Measurements from ENCODE around the gene PITHD1.
A peak's percentile ranks its signal among the peaks of the same experiment; 100 is the strongest.
"Not testable (repeated sequence)": the region's sequence is repeated elsewhere in the genome, so short reads cannot be mapped to it uniquely, and the experiment has no call there.

Gene PITHD1

GRCh38 chr1:23772854-23773242 is 5.4 kb upstream of the PITHD1 start:
- no peak for DNase-seq (ENCODE audit: low read depth in 2 of 2, low spot score in 1 of 2)

GRCh38 chr1:23774174-23774880 is 3.9 kb upstream of the PITHD1 start:
- DNase-seq (ENCODE audit: low read depth in 2 of 2, low spot score in 1 of 2): no peak

DNA sequence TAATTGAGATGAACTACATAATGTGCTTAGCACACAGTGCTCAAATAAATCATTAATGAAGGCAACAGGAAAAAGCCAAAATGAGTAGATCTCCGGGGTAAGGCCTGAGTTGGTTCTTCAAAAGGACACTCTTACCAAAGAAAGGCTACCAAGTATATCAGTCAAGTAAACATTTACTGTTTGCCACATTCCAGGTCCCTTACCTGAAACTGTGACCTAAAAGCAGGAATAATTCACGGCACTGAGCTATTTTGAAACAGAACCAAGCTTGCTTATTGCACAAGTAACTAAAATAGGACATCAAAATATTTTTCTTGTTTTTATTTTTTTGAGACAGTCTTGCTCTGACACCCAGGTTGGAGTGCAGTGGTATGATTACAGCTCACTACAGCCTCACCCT is 2.0 kb upstream of the PITHD1 start:
- no peak for DNase-seq (ENCODE audit: low read depth in 2 of 2, low spot score in 1 of 2)

- DNase-seq (ENCODE audit: low read depth in 2 of 2, low spot score in 1 of 2): no peak
These were observed 1.7 kb downstream of the PITHD1 start for GRCh38 chr1:23779826-23780371.

GRCh38 chr1:23783141-23783540 is 4.9 kb downstream of the PITHD1 start:
- not testable (repeated sequence) for DNase-seq (ENCODE audit: low read depth in 2 of 2, low spot score in 1 of 2)

GRCh38 chr1:23784846-23785245 is 6.6 kb downstream of the PITHD1 start:
- DNase-seq (ENCODE audit: low read depth in 2 of 2, low spot score in 1 of 2): no peak

GRCh38 chr1:23787701-23788100 is 9.5 kb downstream of the PITHD1 start:
- DNase-seq (ENCODE audit: low read depth in 2 of 2, low spot score in 1 of 2): no peak

- no peak for DNase-seq (ENCODE audit: low read depth in 2 of 2, low spot score in 1 of 2)
These were observed 10.5 kb downstream of the PITHD1 start for GRCh38 chr1:23788695-23789094.

- peak; percentile 66 to 77 for DNase-seq (ENCODE audit: low read depth in 2 of 2, low spot score in 1 of 2)
These were observed 12.7 kb downstream of the PITHD1 start, which contains the start of gene LYPLA2 for GRCh38 chr1:23790696-23791515. Gene LYPLA2, plus strand, starts transcription at chr1:23791145. Its CDS starts 1,538 bp downstream, at chr1:23792683.

GRCh38 chr1:23791516-23792047 is 13.4 kb downstream of the PITHD1 start:
- DNase-seq (ENCODE audit: low read depth in 2 of 2, low spot score in 1 of 2): no peak

DNA sequence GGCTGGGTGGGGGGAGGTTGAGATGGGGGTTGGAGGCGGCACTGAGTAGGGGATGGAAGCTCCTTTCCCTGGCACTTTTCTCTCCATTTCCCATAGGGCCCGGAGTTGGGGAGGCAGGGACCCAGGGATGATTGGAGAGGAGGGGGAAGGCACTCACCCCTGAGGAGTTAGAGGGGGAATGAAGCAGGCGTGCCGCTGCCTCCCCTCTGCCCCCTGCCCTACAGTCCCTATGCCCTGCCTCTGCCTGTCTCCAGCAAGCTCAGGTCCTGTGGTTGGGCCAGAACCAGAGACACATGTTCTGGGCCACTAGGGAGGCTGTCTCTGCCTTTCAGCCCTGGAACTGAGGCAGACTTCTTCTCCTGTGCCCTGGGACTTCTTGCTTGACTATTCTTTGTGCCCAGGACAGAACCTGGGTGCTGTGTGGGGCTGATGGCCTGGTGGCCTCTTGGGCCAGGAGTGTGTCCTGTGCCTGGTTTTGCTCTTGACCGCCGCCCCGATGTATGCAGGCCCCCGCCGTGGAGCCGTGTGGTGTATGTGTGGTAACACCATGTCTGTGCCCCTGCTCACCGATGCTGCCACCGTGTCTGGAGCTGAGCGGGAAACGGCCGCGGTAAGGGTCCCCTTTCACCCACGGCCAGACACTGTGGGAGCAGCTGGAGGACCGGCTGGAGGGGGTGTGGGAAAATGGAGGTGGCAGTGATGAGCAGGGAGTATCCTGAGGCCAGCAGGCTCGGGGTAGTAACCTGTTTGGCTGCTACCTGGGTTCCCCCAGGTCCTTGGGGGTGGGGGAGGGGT is 14.1 kb downstream of the PITHD1 start:
- no peak for DNase-seq (ENCODE audit: low read depth in 2 of 2, low spot score in 1 of 2)

DNA sequence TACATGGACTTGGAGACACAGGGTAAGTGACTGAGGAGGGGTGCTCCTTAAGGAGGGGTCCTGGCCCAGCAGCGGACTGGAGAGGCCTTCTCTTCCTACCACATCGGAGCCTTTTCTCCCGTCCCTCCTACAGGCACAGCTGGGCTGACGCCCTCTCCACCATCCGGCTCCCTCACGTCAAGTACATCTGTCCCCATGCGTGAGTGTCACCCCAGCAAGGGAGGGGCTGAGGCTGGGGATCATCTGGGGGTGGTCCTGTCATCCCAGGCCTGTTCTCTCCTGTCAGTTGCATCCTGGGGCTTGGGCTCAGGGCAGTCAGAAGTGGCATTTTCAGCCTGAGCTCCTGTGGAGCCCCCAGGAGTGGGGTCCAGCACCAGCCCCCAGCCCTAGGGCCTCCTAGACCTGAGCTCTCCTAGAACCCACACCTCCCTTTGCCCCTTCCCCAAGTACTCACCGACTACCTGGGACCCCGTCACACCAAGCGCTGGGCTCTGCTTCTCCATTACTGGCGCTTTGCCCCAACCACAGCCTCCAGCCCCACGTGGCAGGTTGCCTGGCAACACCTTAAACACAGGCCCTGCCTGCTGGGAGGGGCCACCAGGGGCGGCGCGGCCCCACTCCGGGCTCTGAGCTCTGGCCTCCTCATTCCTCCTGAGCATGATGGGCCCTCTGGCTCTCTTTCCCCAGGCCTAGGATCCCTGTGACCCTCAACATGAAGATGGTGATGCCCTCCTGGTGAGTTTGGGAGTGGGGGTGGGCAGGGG is 15.0 kb downstream of the PITHD1 start:
- DNase-seq (ENCODE audit: low read depth in 2 of 2, low spot score in 1 of 2): no peak

GRCh38 chr1:23793861-23794731 is 15.9 kb downstream of the PITHD1 start:
- DNase-seq (ENCODE audit: low read depth in 2 of 2, low spot score in 1 of 2): no peak

DNA sequence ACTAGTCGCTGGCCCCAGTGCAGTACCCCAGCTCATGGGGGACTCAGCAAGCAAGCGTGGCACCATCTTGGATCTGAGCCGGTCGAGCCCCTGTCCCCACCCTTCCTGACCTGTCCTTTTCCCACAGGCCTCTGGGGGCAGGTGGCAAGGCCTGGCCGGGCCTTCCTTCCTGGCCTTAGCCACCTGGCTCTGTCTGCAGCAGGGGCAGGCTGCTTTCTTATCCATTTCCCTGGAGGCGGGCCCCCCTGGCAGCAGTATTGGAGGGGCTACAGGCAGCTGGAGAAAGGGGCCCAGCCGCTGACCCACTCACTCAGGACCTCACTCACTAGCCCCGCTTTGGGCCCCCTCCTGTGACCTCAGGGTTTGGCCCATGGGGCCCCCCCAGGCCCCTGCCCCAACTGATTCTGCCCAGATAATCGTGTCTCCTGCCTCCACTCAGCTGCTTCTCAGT is 16.5 kb downstream of the PITHD1 start:
- not testable (repeated sequence) for DNase-seq (ENCODE audit: low read depth in 2 of 2, low spot score in 1 of 2)

GRCh38 chr1:23795676-23796465 is 17.7 kb downstream of the PITHD1 start:
- no peak for DNase-seq (ENCODE audit: low read depth in 2 of 2, low spot score in 1 of 2)

GRCh38 chr1:23796466-23797271 is 18.5 kb downstream of the PITHD1 start:
- DNase-seq (ENCODE audit: low read depth in 2 of 2, low spot score in 1 of 2): no peak
